Stimulated activated CD4-positive, alpha-beta T cell treated with anti-CD3 and anti-CD28 coated beads, Interleukin-2, amount 100 ng/mL, for 4 hours (primary cell): ENCODE measurements around the gene GABPB1.

Source experiments
- DNase-seq: peaks from one replicate; pipeline ENCODE4 v3.0.0-alpha.2; 2020; ENCODE audit warnings: low read depth

GABPB1 gene

GRCh38 chr15:50344006-50344464 lies 11.0 kb downstream of the GABPB1 start:
- no peak for DNase-seq

GRCh38 chr15:50341616-50342136 lies 13.3 kb downstream of the GABPB1 start:
- no peak for DNase-seq

- no peak for DNase-seq
These were observed 14.6 kb downstream of the GABPB1 start for GRCh38 chr15:50340416-50340815.

- no peak for DNase-seq
These were observed 15.3 kb downstream of the GABPB1 start for GRCh38 chr15:50339717-50340116.

GRCh38 chr15:50335251-50335650 lies 19.7 kb downstream of the GABPB1 start:
- no peak for DNase-seq

GRCh38 chr15:50333229-50333628 lies 21.8 kb downstream of the GABPB1 start:
- no peak for DNase-seq

GRCh38 chr15:50330921-50331320 lies 24.1 kb downstream of the GABPB1 start:
- no peak for DNase-seq

GRCh38 chr15:50328116-50328515 lies 26.9 kb downstream of the GABPB1 start:
- DNase-seq: no peak

- DNase-seq: no peak
These were observed 33.3 kb downstream of the GABPB1 start for GRCh38 chr15:50321680-50322210.

GRCh38 chr15:50320504-50320903 lies 34.5 kb downstream of the GABPB1 start:
- DNase-seq: no peak

GRCh38 chr15:50318697-50319096 lies 36.3 kb downstream of the GABPB1 start:
- no peak for DNase-seq

GRCh38 chr15:50315814-50316630 lies 39.0 kb downstream of the GABPB1 start:
- no peak for DNase-seq

GRCh38 chr15:50312636-50313035 lies 42.4 kb downstream of the GABPB1 start:
- DNase-seq: no peak

- no peak for DNase-seq
These were observed 47.2 kb downstream of the GABPB1 start for GRCh38 chr15:50307799-50308198.

- no peak for DNase-seq
These were observed 50.2 kb downstream of the GABPB1 start for GRCh38 chr15:50304836-50305235.

- DNase-seq: no peak
These were observed 52.4 kb downstream of the GABPB1 start for GRCh38 chr15:50302581-50302980.

- DNase-seq: no peak
These were observed 56.7 kb downstream of the GABPB1 start for GRCh38 chr15:50298340-50298739.

- DNase-seq: no peak
These were observed 59.0 kb downstream of the GABPB1 start for GRCh38 chr15:50295966-50296365.

GRCh38 chr15:50289749-50290148 lies 65.2 kb downstream of the GABPB1 start:
- DNase-seq: no peak

GRCh38 chr15:50287324-50288116 lies 67.5 kb downstream of the GABPB1 start:
- no peak for DNase-seq

- DNase-seq: no peak
These were observed 73.6 kb downstream of the GABPB1 start for GRCh38 chr15:50281427-50281826.

GRCh38 chr15:50280271-50280670 lies 74.7 kb downstream of the GABPB1 start:
- no peak for DNase-seq

- no peak for DNase-seq
These were observed 76.5 kb downstream of the GABPB1 start for GRCh38 chr15:50278496-50278895.
